ENCODE results near the gene NR6A1. TPM values are rescaled to one million over a fixed set of nuclear protein-coding genes. Genes with fewer than 3 reads are reported as not detected.

NR6A1 gene
- total and polyA plus RNA-seq, 2 of the 8 experiments (the other 6 are each of a cell fraction or from before 2014, with no cell fraction given): 93.2 to 237 TPM

DNA sequence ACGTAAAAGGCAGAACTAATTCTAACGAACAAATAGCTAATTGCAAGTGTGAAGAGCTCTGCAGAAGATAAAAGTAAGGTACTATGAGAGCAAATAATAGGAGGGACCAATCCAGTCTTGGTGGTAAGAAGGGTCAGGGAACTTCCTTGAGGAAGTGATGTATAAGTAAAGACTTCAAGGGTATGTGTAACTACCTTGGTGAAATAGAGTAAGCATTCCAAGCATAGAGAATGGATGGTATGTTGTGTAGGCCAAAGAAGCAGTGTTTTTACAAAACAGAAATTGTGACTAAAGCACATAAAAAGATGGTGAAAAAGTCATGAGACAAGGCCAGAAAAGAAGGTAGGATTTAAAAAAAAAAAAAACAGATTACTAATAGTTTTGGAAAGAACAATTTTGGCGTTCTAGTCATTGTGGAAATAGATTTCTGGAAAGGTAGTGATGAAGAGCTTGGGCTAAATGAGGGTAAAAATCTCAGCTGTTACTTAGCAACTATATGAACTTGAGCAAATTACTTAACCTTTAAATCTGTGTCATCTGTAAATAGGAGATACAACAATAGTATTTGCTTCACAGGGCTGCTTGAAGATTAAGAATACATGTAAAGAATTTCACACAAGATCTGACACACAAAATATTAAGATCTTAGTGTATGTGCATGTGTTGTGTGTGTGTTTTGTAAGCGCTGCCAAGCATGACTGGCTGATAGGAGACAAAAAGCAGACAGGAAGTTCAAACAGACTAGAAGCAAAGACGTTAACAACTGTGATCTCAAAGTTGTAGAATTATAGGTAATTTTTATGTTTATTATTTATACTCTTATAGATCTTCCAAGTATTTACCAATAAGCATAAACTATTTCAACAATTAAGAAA, 73.5 kb downstream of the NR6A1 start:
- no peak overlapping the region for H3K23ac ChIP-seq (ENCODE audit: insufficient read length)
- H3K4me1 ChIP-seq (replicated peaks in 1 of 4; ENCODE audit: control insufficient read depth in 3 of 4, insufficient read depth in 4 of 4, low read length in 3 of 4): peaks cover 9 to 17% (median 14%) of the 10 kb centered on the region in 4 experiments; a peak in 6 of 7 replicates
- H4K5ac ChIP-seq (ENCODE audit: insufficient read length, low read depth, low read length): no peak overlapping the region
- H2AFZ ChIP-seq (ENCODE audit: low read length): no peak overlapping the region
- DNase-seq (ENCODE audit: low read depth in 1 of 2, low spot score in 2 of 2) (no peak), FAIRE-seq (no peak)
- H3K36me3 ChIP-seq (ENCODE audit: control insufficient read depth in 2 of 4, insufficient read depth in 4 of 4, low read length in 3 of 4): no peaks in the 10 kb centered on the region; a peak in 1 of 8 replicates
- H2BK20ac ChIP-seq (ENCODE audit: low read length): no peak overlapping the region
- H3K9ac ChIP-seq (replicated peaks in 1 of 4; ENCODE audit: extremely low read depth in 1 of 4, low read depth in 3 of 4, low read length in 3 of 4): no peak overlapping the region
- TF ChIP-seq SIX5 (IDR thresholded peaks at IDR 0.05; ENCODE audit: low read depth, low read length): no peak
- 93% methylated on average over 5 of the region's 5 CpGs; no CpG with 5 or more reads in 1 of the 2 experiments for WGBS, 2 experiments (ENCODE audit: extremely low coverage in 1 of 2, insufficient coverage in 1 of 2, insufficient read length in 1 of 2, insufficient replicate concordance in 2 of 2, low coverage in 1 of 2, low lambda C conversion rate in 2 of 2, missing lambda C conversion rate in 1 of 2)
- H3K79me2 ChIP-seq (ENCODE audit: control insufficient read depth in 1 of 2, insufficient read depth in 2 of 2, low read length in 2 of 2): peaks cover 0 to 66% of the 10 kb centered on the region in 2 experiments; a peak in 2 of 4 replicates
- H3K9me3 ChIP-seq (ENCODE audit: insufficient read depth in 2 of 2, low read depth in 1 of 2, low read length in 1 of 2): no peaks in the 10 kb centered on the region
- H3K14ac ChIP-seq (ENCODE audit: insufficient read length): no peak overlapping the region
- no peak overlapping the region for H2BK15ac ChIP-seq (ENCODE audit: low read length)
- H4K8ac ChIP-seq (ENCODE audit: extremely low read depth, insufficient read depth, low read length): no peak overlapping the region
- no peak overlapping the region for H3K27ac ChIP-seq (ENCODE audit: low read depth, low read length)
- no peaks in the 10 kb centered on the region for H4K20me1 ChIP-seq (replicated peaks in 1 of 2; ENCODE audit: control insufficient read depth in 1 of 2, insufficient read depth in 2 of 2, low read length in 2 of 2)
- no peak overlapping the region for H2BK12ac ChIP-seq (ENCODE audit: low read depth, low read length)
- H3K4ac ChIP-seq (replicated peaks; ENCODE audit: insufficient read length, low read depth, low read length): no peak overlapping the region
- no peak overlapping the region for H3K4me3 ChIP-seq (ENCODE audit: extremely low read depth in 1 of 4, insufficient read depth in 2 of 4, low read depth in 3 of 4, low read length in 4 of 4)
- no peak overlapping the region for H3K18ac ChIP-seq (ENCODE audit: extremely low read depth, low read length)
- H4K91ac ChIP-seq (replicated peaks; ENCODE audit: insufficient read length, low read length): no peak overlapping the region
- peaks cover 4% of the 10 kb centered on the region; the same call in 1 of the 2 replicates for H3K79me1 ChIP-seq (ENCODE audit: low read depth, low read length)
- no peak overlapping the region for H3K4me2 ChIP-seq (ENCODE audit: insufficient read depth in 1 of 2, low read depth in 2 of 2, low read length in 2 of 2)
- H3K23me2 ChIP-seq (ENCODE audit: low read depth, low read length): no peaks in the 10 kb centered on the region
- no peak overlapping the region for H2BK120ac ChIP-seq (replicated peaks; ENCODE audit: low read depth, low read length)
- ChIA-PET CTCF (ENCODE audit: partially characterized antibody) (interaction anchor here (0.6 to 1.6 kb wide), 4 partner anchors 13 to 80 kb away, joined by 3 to 5 read pairs (median 3); no protein-coding TSS in a partner anchor), POLR2A (ENCODE audit: partially characterized antibody) (interaction anchor here (0.6 to 0.7 kb wide), 2 partner anchors 151 to 487 kb away, joined by 3 to 5 read pairs; no protein-coding TSS in a partner anchor)
- H2BK5ac ChIP-seq (ENCODE audit: low read depth, low read length): no peak overlapping the region
- no peak overlapping the region for H2AK5ac ChIP-seq (ENCODE audit: low read depth, low read length)
- H3K27me3 ChIP-seq (replicated peaks in 1 of 4; ENCODE audit: control insufficient read depth in 3 of 4, extremely low read depth in 1 of 4, insufficient read depth in 3 of 4, low read length in 3 of 4): no peaks in the 10 kb centered on the region
- H3K56ac ChIP-seq (replicated peaks; ENCODE audit: insufficient read length, low read depth, low read length): no peak overlapping the region

All from H1 (cell line).